IMR-90 (cell line): Measurements from ENCODE around the gene FRMPD4. TPM values are rescaled to one million over a fixed set of nuclear protein-coding genes. Genes with fewer than 3 reads are reported as not detected.

Experiments used
- ATAC-seq: fragments of 200-7000 bp; cut with Tn5 transposase; 2 replicates; pipeline ENCODE4 v1.9.1; 2020; ENCODE audit warnings: low read depth, mild to moderate bottlenecking, moderate library complexity
- BruUV-seq: library from RNA; stranded (reverse); fragments of 400-500 nt; replicated peaks from 2 replicates; lab custom pipeline; 2021; lab: Mats Ljungman, UMichigan
- CTCF ChIA-PET: fragments of 300-600 bp; formaldehyde crosslinking; extraction: SDS; loops from one replicate; lab custom pipeline; 2021; ENCODE audit warnings: antibody characterized with exemption; lab: Yijun Ruan, JAX
- POLR2A ChIA-PET: fragments of 300-600 bp; sonication (Branson Sonifier 250); formaldehyde crosslinking; loops from one replicate; lab custom pipeline; 2022; ENCODE audit warnings: antibody characterized with exemption; ENCODE audit not compliant: unreplicated experiment; lab: Charles Lee
- DNase-seq: peaks from one replicate; pipeline ENCODE4 v3.0.0; 2013
- H2AFZ ChIP-seq: replicated peaks from 2 replicates; pipeline ENCODE3; 2013; ENCODE audit warnings: low read length, mild to moderate bottlenecking; ENCODE audit not compliant: poor library complexity
- H2AK5ac ChIP-seq: 2 replicates; pipeline ENCODE4 v1.6.1; 2013; ENCODE audit warnings: low read depth, low read length, inconsistent platforms
- H2AK9ac ChIP-seq: replicated peaks from 2 replicates; pipeline ENCODE3; 2013; ENCODE audit warnings: mild to moderate bottlenecking, low read depth, low read length, moderate library complexity; ENCODE audit not compliant: poor library complexity
- H2BK120ac ChIP-seq: 2 replicates; pipeline ENCODE4 v1.6.1; 2013; ENCODE audit warnings: low read depth, low read length, inconsistent platforms
- H2BK15ac ChIP-seq: 3 replicates; pipeline ENCODE4 v1.6.1; 2013; ENCODE audit warnings: low read depth, low read length, inconsistent platforms
- H2BK20ac ChIP-seq: 2 replicates; pipeline ENCODE4 v1.6.1; 2013; ENCODE audit warnings: low read depth, mild to moderate bottlenecking, inconsistent platforms, low read length, moderate library complexity
- H2BK5ac ChIP-seq: 2 replicates; pipeline ENCODE4 v1.6.1; 2013; ENCODE audit warnings: mild to moderate bottlenecking, low read depth, low read length, inconsistent platforms; ENCODE audit not compliant: poor library complexity, severe bottlenecking
- H3K14ac ChIP-seq: replicated peaks from 2 replicates; pipeline ENCODE4 v1.6.1; 2013; ENCODE audit warnings: low read depth, low read length, inconsistent platforms
- H3K18ac ChIP-seq: 2 replicates; pipeline ENCODE4 v1.6.1; 2013; ENCODE audit warnings: low read depth, low read length, control low read depth
- H3K23ac ChIP-seq: 2 replicates; pipeline ENCODE4 v1.6.1; 2013; ENCODE audit warnings: low read depth, low read length, inconsistent platforms
- H3K27ac ChIP-seq: 2 replicates; pipeline ENCODE4 v1.5.1; 2013; ENCODE audit warnings: mild to moderate bottlenecking, control low read depth, low read length; ENCODE audit not compliant: insufficient read depth
- H3K27me3 ChIP-seq: 2 replicates; pipeline ENCODE4 v1.6.1; 2013; ENCODE audit warnings: low read length; ENCODE audit not compliant: control insufficient read depth, insufficient read depth
- H3K36me3 ChIP-seq: 2 replicates; pipeline ENCODE4 v1.6.1; 2013; ENCODE audit warnings: low read length, mixed read lengths; ENCODE audit not compliant: control insufficient read depth, insufficient read depth
- H3K4ac ChIP-seq: 2 replicates; pipeline ENCODE4 v1.6.1; 2013; ENCODE audit warnings: low read depth, low read length, inconsistent platforms
- H3K4me1 ChIP-seq: 2 replicates; pipeline ENCODE4 v1.6.1; 2013; ENCODE audit warnings: low read length, mixed read lengths; ENCODE audit not compliant: control insufficient read depth, insufficient read depth
- H3K4me2 ChIP-seq: 2 replicates; pipeline ENCODE4 v1.6.1; 2013; ENCODE audit warnings: low read depth, mild to moderate bottlenecking, control low read depth, low read length, moderate library complexity
- H3K4me3 ChIP-seq: 2 replicates; pipeline ENCODE4 v1.5.1; 2013; ENCODE audit warnings: low read depth, mild to moderate bottlenecking, control low read depth, low read length, moderate library complexity; ENCODE audit not compliant: insufficient read depth
- H3K56ac ChIP-seq: 2 replicates; pipeline ENCODE4 v1.6.1; 2013; ENCODE audit warnings: low read length, inconsistent platforms; ENCODE audit not compliant: insufficient read depth; ENCODE audit errors: extremely low read depth
- H3K79me1 ChIP-seq, 2 experiments: 2 replicates each; pipeline ENCODE4 v1.6.1; 2013; ENCODE audit warnings: low read length in 2 of 2, inconsistent platforms in 1 of 2, low read depth in 1 of 2
- H3K9ac ChIP-seq: 2 replicates; pipeline ENCODE4 v1.6.1; 2013; ENCODE audit warnings: low read depth, low read length, control low read depth
- H3K9me1 ChIP-seq: 2 replicates; pipeline ENCODE4 v1.6.1; 2013; ENCODE audit warnings: low read length, inconsistent platforms; ENCODE audit not compliant: insufficient read depth
- H3K9me3 ChIP-seq: 2 replicates; pipeline ENCODE4 v1.6.1; 2013; ENCODE audit warnings: low read length; ENCODE audit not compliant: control insufficient read depth, insufficient read depth
- H4K20me1 ChIP-seq: 2 replicates; pipeline ENCODE4 v1.6.1; 2013; ENCODE audit warnings: low read length, inconsistent platforms; ENCODE audit not compliant: insufficient read depth
- H4K5ac ChIP-seq: 2 replicates; pipeline ENCODE4 v1.6.1; 2013; ENCODE audit warnings: mild to moderate bottlenecking, low read depth, low read length, control low read depth
- H4K8ac ChIP-seq, 2 experiments: 2 replicates each; pipeline ENCODE4 v1.6.1; 2013; ENCODE audit warnings: low read depth in 2 of 2, low read length in 2 of 2, control low read depth in 1 of 2, inconsistent platforms in 1 of 2
- H4K91ac ChIP-seq: 2 replicates; pipeline ENCODE4 v1.6.1; 2013; ENCODE audit warnings: low read depth, low read length, inconsistent platforms; ENCODE audit not compliant: insufficient read depth
- BHLHE40 ChIP-seq: fragments of 150-350 bp; IDR thresholded peaks from 2 replicates; pipeline ENCODE4 v1.6.1; 2016; ENCODE audit warnings: mild to moderate bottlenecking, low read depth, low read length
- CEBPB ChIP-seq: IDR thresholded peaks from 2 replicates; pipeline ENCODE4 v1.6.1; 2012; ENCODE audit warnings: low read depth, low read length, improper control_type of control experiment
- CHD1 ChIP-seq: IDR thresholded peaks from 2 replicates; pipeline ENCODE4 v1.6.1; 2012; ENCODE audit warnings: low read depth, low read length, improper control_type of control experiment
- CTCF ChIP-seq: conservative IDR thresholded peaks from 2 replicates; pipeline ENCODE4 v1.5.1; 2012; ENCODE audit warnings: mild to moderate bottlenecking, low read depth, low read length, improper control_type of control experiment
- ELK1 ChIP-seq: fragments of 150-350 bp; IDR thresholded peaks from 2 replicates; pipeline ENCODE4 v1.6.1; 2016; ENCODE audit warnings: low read depth, mild to moderate bottlenecking, low read length, moderate library complexity, borderline replicate concordance
- FOS ChIP-seq: fragments of 150-350 bp; IDR thresholded peaks from 2 replicates; pipeline ENCODE4 v1.6.1; 2016; ENCODE audit warnings: low read depth, low read length
- MAFK ChIP-seq: IDR thresholded peaks from 2 replicates; pipeline ENCODE4 v1.6.1; 2012; ENCODE audit warnings: low read depth, low read length, improper control_type of control experiment
- MXI1 ChIP-seq: IDR thresholded peaks from 2 replicates; pipeline ENCODE4 v1.6.1; 2012; ENCODE audit warnings: low read depth, mild to moderate bottlenecking, low read length, moderate library complexity, borderline replicate concordance
- NFE2L2 ChIP-seq: fragments of 150-350 bp; IDR thresholded peaks from 2 replicates; pipeline ENCODE4 v1.6.1; 2016; ENCODE audit warnings: low read depth, mild to moderate bottlenecking, low read length
- POLR2A ChIP-seq: IDR thresholded peaks from 2 replicates; pipeline ENCODE4 v1.6.1; 2012; ENCODE audit warnings: mild to moderate bottlenecking, low read depth, low read length
- RAD21 ChIP-seq: IDR thresholded peaks from 2 replicates; pipeline ENCODE4 v1.6.1; 2012; ENCODE audit warnings: low read length, improper control_type of control experiment
- RCOR1 ChIP-seq: IDR thresholded peaks from 2 replicates; pipeline ENCODE4 v1.6.1; 2012; ENCODE audit warnings: mild to moderate bottlenecking, low read length, improper control_type of control experiment; ENCODE audit not compliant: insufficient replicate concordance
- RFX5 ChIP-seq: IDR thresholded peaks from 2 replicates; pipeline ENCODE4 v1.8.0; 2012; ENCODE audit warnings: low read depth, mild to moderate bottlenecking, low read length, moderate library complexity
- SMC3 ChIP-seq: fragments of 150-350 bp; IDR thresholded peaks from 2 replicates; pipeline ENCODE4 v1.6.1; 2016; ENCODE audit warnings: low read depth, mild to moderate bottlenecking, antibody characterized with exemption, low read length, moderate library complexity
- WGBS, 2 experiments: methylation state at CpG; one replicate each; pipeline versions ENCODE4 v1.1.5 to v1.1.7; 2013; ENCODE audit warnings: missing lambda C conversion rate in 2 of 2; ENCODE audit not compliant: insufficient read length in 1 of 2; ENCODE audit errors: extremely low coverage in 2 of 2; 5-methylcytosine and 5-hydroxymethylcytosine counted together
- dilution Hi-C: fragments of 300-500 bp; cut with HindIII; formaldehyde crosslinking; loops from one replicate; pipeline ENCODE4 v1.14.3; 2018; ENCODE audit warnings: low sequenced_read_pairs; ENCODE audit not compliant: unreplicated experiment
- in situ Hi-C: fragments of 300-500 bp; cut with MboI; formaldehyde crosslinking; loops from 3 replicates; pipeline ENCODE4 v1.14.3; 2019; ENCODE audit warnings: low sequenced_read_pairs, inconsistent platforms, mixed read lengths
- intact Hi-C: fragments of 100-400 bp; cut with micrococcal nuclease; formaldehyde crosslinking; loops from 2 replicates; pipeline ENCODE4 v1.10.0; 2022
- polyA plus RNA-seq, 3 experiments: library from polyadenylated mRNA; depleted of rRNA; stranded (reverse); fragments of >200 nt; gene quantifications; 2 replicates each; pipeline ENCODE4 v1.2.3, GENCODE V29; 2012; ENCODE audit warnings: low replicate concordance in 1 of 3
- total RNA-seq: library from RNA; depleted of rRNA; stranded (reverse); fragments of >200 nt; gene quantifications from 2 replicates; pipeline ENCODE4 v1.2.3, GENCODE V29; 2012

Gene FRMPD4
- total and polyA plus RNA-seq, 2 of the 4 experiments (the other 2 are of a cell fraction) = 0.53 to 1.1 TPM

GRCh38 chrX:12673487-12673886, 535.2 kb downstream of the FRMPD4 start:
- H4K8ac ChIP-seq = no peak overlapping the region
- dilution Hi-C loops (no loop called here), intact Hi-C loops (no loop called here), in situ Hi-C loops (no loop called here)
- H2BK20ac ChIP-seq = no peak overlapping the region
- no peak for TF ChIP-seq NFE2L2
- TF ChIP-seq CHD1 = no peak
- TF ChIP-seq RCOR1 = no peak
- no peak for TF ChIP-seq SMC3
- no peak for TF ChIP-seq MXI1
- no peak for TF ChIP-seq CEBPB
- no peak for TF ChIP-seq RAD21
- no peak for TF ChIP-seq CTCF
- TF ChIP-seq MAFK = no peak
- TF ChIP-seq POLR2A = no peak
- no peak for TF ChIP-seq ELK1
- TF ChIP-seq FOS = no peak
- no peak for TF ChIP-seq BHLHE40
- no peak for TF ChIP-seq RFX5
- ATAC-seq = no peak
- H3K9me1 ChIP-seq = no peaks in the 10 kb centered on the region
- no peak overlapping the region for H2BK15ac ChIP-seq
- H4K91ac ChIP-seq = no peak overlapping the region
- no peak overlapping the region for H2AK5ac ChIP-seq
- H4K5ac ChIP-seq = no peak overlapping the region
- H4K20me1 ChIP-seq = no peaks in the 10 kb centered on the region
- H2AK9ac ChIP-seq = no peak overlapping the region
- H3K27me3 ChIP-seq = no peaks in the 10 kb centered on the region
- H3K4me3 ChIP-seq = no peak overlapping the region
- H2BK120ac ChIP-seq = no peak overlapping the region
- WGBS, 2 experiments = no CpG with 5 or more reads among the region's 2 CpGs
- H3K36me3 ChIP-seq = no peaks in the 10 kb centered on the region
- ChIA-PET POLR2A (no interaction called here), CTCF (no interaction called here)
- H3K9ac ChIP-seq = no peak overlapping the region
- no peaks in the 10 kb centered on the region for H3K4me1 ChIP-seq
- no peak overlapping the region for H3K4ac ChIP-seq
- H3K56ac ChIP-seq = no peak overlapping the region
- BruUV-seq = no TSS peak
- no peak for DNase-seq
- no peak overlapping the region for H2BK5ac ChIP-seq
- no peak overlapping the region for H3K14ac ChIP-seq
- no peaks in the 10 kb centered on the region; the same call in 1 of the 2 replicates for H3K9me3 ChIP-seq
- no peak overlapping the region for H3K27ac ChIP-seq
- H3K79me1 ChIP-seq = no peaks in the 10 kb centered on the region
- no peak overlapping the region for H2AFZ ChIP-seq
- H3K18ac ChIP-seq = no peak overlapping the region
- H3K23ac ChIP-seq = no peak overlapping the region
- H3K4me2 ChIP-seq = no peak overlapping the region
